Measurements from ENCODE around the gene GBE1. TPM values are rescaled to one million over a fixed set of nuclear protein-coding genes. Genes with fewer than 3 reads are reported as not detected.

GBE1 gene
- total and polyA plus RNA-seq, 9 of the 15 experiments (the other 6 are each of a cell fraction or from before 2014, with no cell fraction given): 7.9 to 25.6 (median 13.1) TPM

- BruUV-seq (replicated peaks): no TSS peak
- no peaks in the 10 kb centered on the region for H3K27me3 ChIP-seq (ENCODE audit: control insufficient read depth in 2 of 2, insufficient read depth in 2 of 2, low read length in 2 of 2)
- H4K20me1 ChIP-seq (replicated peaks; ENCODE audit: control insufficient read depth, insufficient read depth, low read length): no peaks in the 10 kb centered on the region
- ATAC-seq (no peak), DNase-seq (ENCODE audit: extremely low read depth in 1 of 4, low spot score in 3 of 4) (peak in 1 of 4 experiments; percentile 3), FAIRE-seq (no peak)
- ChIA-PET POLR2A (interaction anchor here (1.0 kb wide), 1 partner anchor 46 kb away, joined by 3 read pairs; no protein-coding TSS in a partner anchor), CTCF (ENCODE audit: low intra/inter-chr PET ratio) (interaction anchor here (0.6 kb wide), 1 partner anchor 9 kb away, joined by 3 read pairs; no protein-coding TSS in a partner anchor)
- H3K36me3 ChIP-seq (ENCODE audit: control insufficient read depth, insufficient read depth, low read length): no peaks in the 10 kb centered on the region
- in situ Hi-C loops (cut with MboI) (no loop called here), intact Hi-C loops (cut with micrococcal nuclease) (loop anchor here (5.0 to 10.0 kb wide), 2 partner anchors 158 to 466 kb away; no protein-coding TSS in a partner anchor)
- H3K27ac ChIP-seq (ENCODE audit: extremely low read depth, low read depth, low read length): no peak overlapping the region
- no peak overlapping the region for H3K9ac ChIP-seq (ENCODE audit: insufficient read depth in 1 of 2, low read depth in 2 of 2, low read length in 2 of 2)
- no peaks in the 10 kb centered on the region for H3K79me2 ChIP-seq (ENCODE audit: control insufficient read depth, insufficient read depth, low read length)
- no peaks in the 10 kb centered on the region for H3K9me1 ChIP-seq (ENCODE audit: control insufficient read depth, insufficient read depth, low read length)
- no peak overlapping the region for H2AFZ ChIP-seq (ENCODE audit: low read depth, low read length)
- H3K4me3 ChIP-seq: no peak overlapping the region
- H3K4me1 ChIP-seq (replicated peaks in 1 of 2; ENCODE audit: control insufficient read depth in 2 of 2, insufficient read depth in 2 of 2, low read length in 2 of 2): 0 out of 5 replicates have a peak, but pooled peaks cover 0 to 3% of the 10 kb centered on the region in 2 experiments
- no peaks in the 10 kb centered on the region for H3K9me3 ChIP-seq (replicated peaks; ENCODE audit: control insufficient read depth, insufficient read depth, low read depth, low read length)
- no peak overlapping the region for H3K4me2 ChIP-seq (ENCODE audit: insufficient read depth, low read length)
- TF ChIP-seq HBP1 (CRISPR knock-in tag; IDR thresholded peaks at IDR 0.05) (no peak), ZNF408 (CRISPR knock-in tag; IDR thresholded peaks at IDR 0.05; ENCODE audit: low read depth) (no peak), NR3C1 (CRISPR knock-in tag; IDR thresholded peaks at IDR 0.05) (no peak), ZNF589 (CRISPR knock-in tag; IDR thresholded peaks at IDR 0.05; ENCODE audit: low read depth) (no peak), ZNF175 (CRISPR knock-in tag; IDR thresholded peaks at IDR 0.05; ENCODE audit: low read depth) (no peak), BCL6 (CRISPR knock-in tag; IDR thresholded peaks at IDR 0.05) (no peak), ARID3A (IDR thresholded peaks at IDR 0.05; ENCODE audit: borderline replicate concordance, low read depth, low read length) (0 out of 2 replicates have a peak, but pooled peaks have one; percentile 40), TBL1XR1 (IDR thresholded peaks at IDR 0.05; ENCODE audit: low read length in 2 of 2) (no peak), NFRKB (IDR thresholded peaks at IDR 0.05; ENCODE audit: low read depth) (no peak), IRF2 (CRISPR knock-in tag; IDR thresholded peaks at IDR 0.05) (no peak), TBP (optimal IDR thresholded peaks at IDR 0.05; ENCODE audit: low read depth, low read length) (no peak), ZKSCAN3 (CRISPR knock-in tag; IDR thresholded peaks at IDR 0.05) (no peak), ZBTB5 (IDR thresholded peaks at IDR 0.05) (no peak), CTCF (IDR thresholded peaks at IDR 0.05 in 2 of 3, conservative IDR thresholded peaks at IDR 0.05 in 1 of 3; ENCODE audit: insufficient read depth in 2 of 3, low read depth in 1 of 3, low read length in 3 of 3) (peak in 2 of 3 experiments; percentile 24 to 63; a peak in 3 of 6 replicates), TCF7L2 (IDR thresholded peaks at IDR 0.05; ENCODE audit: low read depth, low read length) (no peak), MTF1 (CRISPR knock-in tag; IDR thresholded peaks at IDR 0.05; ENCODE audit: borderline replicate concordance) (no peak)
These were observed 94.8 kb downstream of the GBE1 start for GRCh38 chr3:81666502-81667121.
